HG02943 (cell line): ENCODE results near the gene MBOAT1.
"Not testable (repeated sequence)": the region's sequence is repeated elsewhere in the genome, so short reads cannot be mapped to it uniquely, and the experiment has no call there.

Experiments used
- ATAC-seq: cut with Tn5 transposase; IDR thresholded peaks from one replicate; pipeline ENCODE4 v1.9.1; 2021; ENCODE audit warnings: mild to moderate bottlenecking, low read depth, moderate library complexity; ENCODE audit not compliant: unreplicated experiment

The MBOAT1 gene

DNA sequence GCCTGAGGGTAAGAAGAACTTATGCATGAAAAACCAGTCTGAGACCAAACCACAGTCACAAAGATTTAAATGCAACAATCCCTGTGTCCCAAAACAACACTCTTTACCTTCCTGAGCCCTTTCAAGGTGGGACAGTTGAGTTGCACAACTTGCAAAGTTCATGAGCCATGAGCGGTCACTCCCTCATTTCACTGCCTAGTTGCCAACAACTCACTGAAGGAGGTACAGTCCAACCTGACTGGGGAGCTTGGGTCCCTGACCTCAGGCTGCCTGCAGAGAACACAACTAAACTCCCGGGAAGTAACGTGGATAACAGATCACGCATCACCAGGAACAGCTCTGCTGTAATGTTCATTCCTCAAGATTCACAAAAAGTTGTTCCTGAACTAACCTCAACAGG, 69.4 kb downstream of the MBOAT1 start:
- ATAC-seq, result no peak

DNA sequence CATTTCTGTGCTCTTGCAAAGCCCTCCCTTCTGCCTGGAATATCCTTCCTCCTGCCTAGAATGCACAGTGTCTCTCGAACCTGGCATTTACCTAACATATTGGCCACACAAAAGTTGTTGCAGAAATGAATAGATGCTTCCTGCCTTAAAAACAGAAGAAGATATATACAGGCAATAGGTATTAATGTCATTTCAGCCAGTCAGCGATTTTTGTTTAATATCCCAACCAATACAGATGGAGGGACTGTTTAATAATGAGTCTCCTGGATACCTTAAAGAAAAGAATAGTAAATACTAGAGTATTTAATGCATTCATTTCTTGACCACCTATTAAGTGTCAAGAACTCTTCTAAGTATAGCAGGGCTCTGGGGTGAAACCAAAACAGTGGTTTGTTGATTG, 70.3 kb downstream of the MBOAT1 start:
- no peak for ATAC-seq

DNA sequence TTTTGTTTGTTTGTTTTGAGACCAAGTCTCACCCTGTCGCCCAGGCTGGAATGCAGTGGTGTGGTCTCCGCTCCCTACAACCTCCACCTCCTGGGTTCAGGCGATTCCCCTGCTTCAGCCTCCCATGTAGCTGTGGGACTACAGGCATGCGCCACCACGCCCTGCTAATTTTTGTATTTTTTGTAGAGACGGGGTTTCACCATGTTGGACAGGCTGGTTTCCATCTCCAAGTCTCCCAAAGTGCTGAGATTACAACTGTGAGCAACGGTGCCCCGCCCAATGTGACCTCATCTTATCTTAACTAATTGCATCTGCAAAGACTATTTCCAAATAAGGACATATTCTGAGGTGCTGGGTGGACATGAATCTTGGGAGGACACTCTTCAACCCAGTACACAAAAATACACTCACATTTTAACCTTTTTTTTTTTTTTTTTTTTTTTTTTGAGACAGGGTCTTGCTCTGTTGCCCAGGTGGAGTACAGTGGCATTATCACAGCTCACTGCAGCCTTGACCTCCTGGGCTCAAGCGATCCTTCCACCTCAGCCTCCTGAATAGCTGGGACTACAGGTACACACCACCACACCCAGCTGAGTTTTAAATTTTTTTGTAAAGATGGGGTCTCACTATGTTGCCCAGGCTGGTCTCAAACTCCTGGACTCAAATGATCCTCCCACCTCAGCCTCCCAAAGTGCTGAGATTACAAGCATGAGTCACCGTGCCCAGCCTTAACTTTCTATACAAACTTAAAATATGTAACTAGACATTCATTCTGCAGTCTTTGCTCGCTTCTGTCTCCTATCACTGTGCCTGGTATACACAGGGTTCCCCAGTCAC, 72.9 kb downstream of the MBOAT1 start:
- not testable (repeated sequence) for ATAC-seq

DNA sequence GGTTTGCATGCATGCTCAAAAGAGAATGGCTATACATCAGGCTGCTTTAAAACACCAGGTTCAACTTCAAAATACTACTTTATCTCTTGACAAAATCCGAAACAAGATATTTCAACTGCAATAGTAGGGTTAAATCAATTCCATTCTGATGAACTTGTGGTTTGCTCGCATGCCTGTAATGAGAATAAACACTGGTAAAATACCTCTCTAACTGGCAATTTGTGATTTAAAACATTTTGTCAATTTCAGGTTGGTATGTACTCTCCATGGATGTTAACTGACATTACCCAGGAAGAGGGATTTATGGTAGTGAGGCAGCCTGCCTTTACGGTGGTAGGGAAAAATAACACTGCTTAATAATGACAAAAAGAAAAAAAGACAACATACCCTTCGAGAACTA, 74.4 kb downstream of the MBOAT1 start:
- ATAC-seq, result no peak

DNA sequence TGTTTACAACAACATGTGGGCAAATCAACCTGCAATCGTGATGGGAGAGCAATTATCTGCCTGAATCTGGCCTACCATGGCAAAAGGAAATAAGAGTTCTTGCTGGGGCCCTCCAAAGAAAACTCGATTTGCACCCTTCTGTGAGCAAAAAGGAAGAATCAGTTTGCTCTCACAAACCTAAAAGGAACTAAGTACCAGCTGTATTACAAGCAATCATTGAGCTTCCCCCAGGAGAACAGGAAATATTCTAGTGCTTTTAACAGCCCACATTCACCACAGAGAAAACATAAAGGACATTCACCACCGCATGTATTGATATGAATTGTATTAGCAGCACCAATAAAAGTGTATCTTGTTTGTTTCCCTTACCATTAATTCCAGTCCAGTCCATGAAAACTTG, 75.0 kb downstream of the MBOAT1 start:
- no peak for ATAC-seq

DNA sequence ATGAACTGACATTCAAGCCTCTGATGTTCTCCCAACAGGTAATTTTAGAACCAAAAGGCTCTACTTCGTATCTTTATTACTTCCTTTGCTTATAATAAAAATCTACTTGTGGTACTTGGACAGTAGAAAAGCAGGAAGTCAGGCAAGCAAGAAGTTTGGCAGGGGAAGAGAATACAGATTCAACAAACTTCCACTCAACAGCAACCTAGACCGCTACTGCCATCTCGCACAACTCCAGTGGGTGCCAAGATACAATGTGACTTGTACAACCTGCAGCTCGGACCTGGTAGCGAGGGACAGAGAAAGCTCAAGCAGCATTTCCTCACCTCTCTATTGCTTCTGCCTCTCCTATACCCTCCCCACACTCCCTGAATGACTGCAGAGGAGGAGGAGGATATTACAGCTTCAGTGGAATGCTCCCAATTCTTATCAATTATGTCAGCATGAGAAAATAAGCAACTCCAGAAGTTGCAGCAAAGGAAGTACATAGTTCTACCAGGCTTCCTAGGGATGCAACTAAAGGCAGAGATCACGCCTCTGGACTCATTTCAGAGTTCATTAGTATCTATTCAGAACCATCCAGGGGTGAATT, 76.5 kb downstream of the MBOAT1 start:
- ATAC-seq, result no peak

DNA sequence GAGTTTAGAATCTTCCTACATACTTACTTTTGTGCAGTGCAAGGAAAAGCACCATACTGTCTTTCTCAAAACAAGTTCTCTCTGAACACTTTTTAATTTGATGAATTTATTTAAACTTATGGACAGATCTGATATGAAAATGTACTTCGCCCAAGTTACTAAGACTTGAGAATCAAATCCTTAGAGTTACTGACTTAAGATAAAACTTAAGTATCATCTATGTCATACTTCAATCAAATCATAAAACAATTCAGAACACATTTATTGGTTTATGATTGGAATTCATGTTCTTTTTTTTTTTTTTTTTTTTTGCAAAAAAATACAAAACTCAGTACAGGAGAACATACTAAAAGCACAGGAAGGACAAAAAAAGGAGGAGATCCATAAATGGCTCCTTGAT, 77.7 kb downstream of the MBOAT1 start:
- ATAC-seq, result no peak

DNA sequence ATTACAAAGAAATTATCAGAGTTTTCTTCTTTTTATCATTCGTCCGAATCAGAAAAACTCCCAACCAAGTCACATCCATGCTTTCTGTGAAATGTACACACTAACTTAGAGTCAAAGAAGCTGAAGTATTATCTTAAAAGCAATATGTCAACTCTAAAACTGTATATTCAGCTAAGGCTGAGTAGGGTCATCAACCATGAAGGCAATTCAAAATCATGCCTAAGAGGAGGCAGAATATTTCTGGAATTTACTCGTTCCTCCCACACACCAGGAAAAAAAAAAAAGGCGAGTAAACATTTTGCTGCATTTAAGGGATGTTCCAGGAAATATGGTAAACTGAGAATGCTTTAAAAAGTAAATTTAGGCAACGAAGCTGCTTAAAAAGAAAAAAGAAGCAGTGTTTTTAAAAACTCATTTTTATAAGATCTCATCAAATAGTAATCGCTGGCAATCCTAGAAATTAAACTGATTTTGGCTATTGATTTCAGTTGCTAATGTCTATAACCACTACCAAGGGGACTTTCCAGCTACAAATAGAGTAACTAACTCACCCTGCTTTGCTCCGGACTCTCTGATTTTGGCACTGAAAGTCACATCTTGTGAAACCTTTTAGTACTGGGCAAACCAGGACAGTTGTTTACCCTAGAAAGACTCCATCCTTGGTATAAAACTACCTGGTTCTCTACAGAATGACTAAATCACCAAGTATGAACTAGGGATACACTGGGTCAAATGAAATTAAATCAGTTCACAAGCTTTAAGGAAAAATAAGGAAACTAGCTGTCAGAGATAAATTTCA, 82.8 kb downstream of the MBOAT1 start:
- ATAC-seq, result no peak

DNA sequence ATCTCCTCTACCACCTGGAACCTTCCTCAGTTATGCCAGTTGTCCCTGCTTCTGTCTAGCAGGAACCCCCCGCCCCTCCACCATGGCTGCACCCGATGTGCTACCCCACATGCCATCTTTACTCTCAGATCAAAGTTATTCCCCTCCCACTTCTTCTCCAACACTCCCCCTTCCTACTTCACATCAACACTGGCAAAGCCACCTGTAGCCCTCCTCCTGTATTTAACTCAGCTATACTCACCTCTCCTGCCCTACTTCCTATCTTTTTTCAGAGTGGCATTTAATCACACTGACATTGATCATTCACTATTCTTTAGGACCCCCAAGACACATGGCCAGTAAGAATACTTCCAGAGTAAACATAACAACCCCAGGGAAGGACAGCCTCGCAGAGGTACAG, 84.3 kb downstream of the MBOAT1 start:
- no peak for ATAC-seq

DNA sequence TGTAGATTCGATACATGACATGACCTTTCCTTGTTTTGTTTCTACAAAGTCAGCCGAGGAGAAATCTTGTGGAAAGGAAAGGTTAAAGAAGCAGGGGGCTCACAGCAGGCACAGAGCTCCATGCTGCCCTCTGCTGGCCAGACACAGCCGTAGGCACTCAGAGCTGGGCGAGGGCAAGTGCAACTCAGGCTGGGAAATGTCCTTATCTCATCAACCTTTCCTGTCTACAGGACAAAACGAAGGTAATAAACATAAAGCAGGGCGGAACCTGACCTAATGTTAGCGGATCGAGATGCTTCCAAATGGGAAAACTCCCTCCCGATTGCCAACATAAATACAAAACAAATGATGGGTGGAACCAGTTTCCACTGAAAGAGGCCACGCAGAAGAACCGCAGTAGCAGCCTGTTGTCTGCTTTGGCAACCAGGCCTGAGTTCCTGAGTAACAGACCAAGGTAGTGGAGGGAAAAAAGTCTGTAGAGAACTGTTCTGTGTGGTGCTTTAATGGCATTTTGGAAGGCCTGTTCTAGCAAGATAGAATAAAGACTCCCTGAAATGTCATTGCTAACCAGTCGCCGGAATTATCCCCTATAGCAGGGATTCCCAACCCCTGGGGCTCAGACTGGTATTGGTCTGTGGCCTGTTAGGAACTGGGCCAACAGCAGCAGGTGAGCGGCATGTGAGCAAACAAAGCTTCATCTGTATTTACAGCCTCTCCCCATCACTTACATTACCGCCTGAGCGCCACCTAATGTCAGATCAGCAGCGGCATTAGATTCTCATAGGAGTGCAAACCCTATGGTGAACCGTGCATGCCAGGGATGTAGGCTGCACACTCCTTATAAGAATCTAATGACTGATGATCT, 85.2 kb downstream of the MBOAT1 start:
- ATAC-seq, result no peak

DNA sequence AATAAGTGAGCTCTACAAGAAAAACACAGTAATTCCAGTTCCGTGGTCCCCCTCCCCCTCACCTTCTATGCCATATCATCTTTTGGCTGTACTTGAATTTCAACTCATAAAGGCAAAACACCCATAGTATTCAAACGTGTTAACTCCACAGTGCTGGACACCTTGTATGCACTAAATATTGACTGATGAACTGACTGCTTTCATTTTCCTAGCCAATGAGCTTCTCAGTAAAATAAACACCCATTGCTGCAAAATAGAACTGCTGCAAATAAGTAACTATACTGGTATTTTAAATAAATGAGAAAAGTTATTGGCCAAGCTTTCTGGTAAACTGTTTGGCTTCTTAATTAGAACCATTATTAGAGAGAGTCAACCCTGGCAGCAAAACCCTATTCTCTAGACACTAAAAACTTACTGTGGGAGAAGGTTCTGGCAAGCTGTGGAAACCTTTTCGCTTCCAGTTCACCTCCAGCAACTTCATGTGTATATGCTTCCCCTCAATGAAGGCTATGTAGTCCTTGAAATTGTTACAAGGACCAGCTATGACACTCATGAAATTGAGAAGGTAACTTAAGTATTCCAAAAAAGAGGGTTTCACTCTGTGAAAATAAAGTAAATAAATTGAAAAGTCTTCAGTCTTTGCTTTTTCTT, 86.0 kb downstream of the MBOAT1 start:
- no peak for ATAC-seq

DNA sequence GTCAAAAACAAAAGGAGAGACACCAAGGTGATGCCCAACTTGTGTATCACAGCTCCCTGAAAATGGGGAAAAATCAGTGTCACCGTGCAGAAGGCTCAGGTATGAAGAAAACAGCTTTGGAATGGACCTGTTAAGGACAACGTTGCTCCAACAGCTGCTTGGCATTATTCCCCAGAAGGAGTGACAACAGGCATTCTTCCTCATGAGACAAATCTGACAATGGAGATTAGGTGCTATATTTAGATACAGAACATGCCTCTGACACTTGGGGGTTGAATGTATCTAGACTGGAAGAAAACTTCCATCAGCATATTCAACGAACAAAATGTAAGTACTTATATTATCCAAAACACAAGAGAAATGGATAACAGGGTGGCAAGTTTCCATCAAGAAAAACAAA, 87.7 kb downstream of the MBOAT1 start:
- ATAC-seq, result no peak

DNA sequence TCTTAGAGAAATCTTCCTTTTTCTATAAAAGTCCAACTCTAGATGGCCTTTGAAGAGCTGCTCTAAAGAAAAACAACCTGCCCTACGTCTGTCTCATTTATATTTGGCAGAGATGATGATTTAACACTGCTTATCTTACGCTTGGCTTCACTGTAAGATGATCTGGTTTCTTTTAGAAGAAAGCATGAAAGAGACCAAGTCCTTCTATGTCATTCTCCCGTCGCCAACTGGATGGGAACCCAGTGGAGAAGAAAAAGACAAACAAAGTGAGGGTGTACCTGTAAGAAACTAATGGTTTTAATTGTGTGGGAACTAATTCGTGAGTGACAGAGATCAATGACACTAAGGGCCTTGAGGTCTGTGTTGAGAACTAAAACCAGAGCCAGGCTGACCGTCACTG, 92.8 kb downstream of the MBOAT1 start:
- no peak for ATAC-seq

DNA sequence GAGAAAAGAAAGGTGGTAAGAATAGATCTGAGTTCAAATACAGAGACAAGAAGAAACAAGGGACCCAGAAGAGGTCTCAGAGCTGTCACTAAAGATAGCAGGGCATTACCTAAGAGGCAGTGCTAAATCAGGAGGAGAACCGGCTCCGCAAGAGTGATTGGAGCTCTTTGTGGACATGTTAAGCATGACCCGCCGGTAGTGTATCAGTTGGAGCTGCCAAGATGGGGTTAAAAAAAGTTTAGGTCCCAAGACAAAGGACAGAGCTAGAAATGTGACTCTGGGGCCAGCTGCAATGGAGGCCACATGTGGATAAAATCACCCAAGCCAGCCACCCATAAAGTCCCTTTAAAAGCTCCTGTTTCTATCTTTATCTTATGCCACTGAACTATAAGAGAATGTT, 93.4 kb downstream of the MBOAT1 start:
- ATAC-seq, result no peak

DNA sequence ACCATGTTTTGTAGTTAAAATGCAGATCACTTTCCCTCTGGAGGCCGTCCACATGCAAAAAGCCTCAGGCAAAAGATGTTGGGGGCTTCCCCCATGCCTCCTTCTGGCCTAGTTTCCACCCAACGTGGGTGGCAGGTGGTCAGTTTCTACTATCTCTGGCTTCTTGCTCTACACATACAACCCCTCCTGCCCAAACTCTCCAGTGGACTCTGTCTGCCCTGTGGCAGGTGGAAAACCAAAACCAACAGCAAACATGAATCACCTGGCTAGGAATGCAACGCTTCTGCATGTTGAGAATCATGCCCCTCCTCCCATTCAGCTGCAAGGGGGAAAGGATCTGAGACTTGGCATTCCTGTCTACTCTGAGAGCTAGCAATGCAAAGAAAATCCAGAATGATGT, 94.8 kb downstream of the MBOAT1 start:
- no peak for ATAC-seq

DNA sequence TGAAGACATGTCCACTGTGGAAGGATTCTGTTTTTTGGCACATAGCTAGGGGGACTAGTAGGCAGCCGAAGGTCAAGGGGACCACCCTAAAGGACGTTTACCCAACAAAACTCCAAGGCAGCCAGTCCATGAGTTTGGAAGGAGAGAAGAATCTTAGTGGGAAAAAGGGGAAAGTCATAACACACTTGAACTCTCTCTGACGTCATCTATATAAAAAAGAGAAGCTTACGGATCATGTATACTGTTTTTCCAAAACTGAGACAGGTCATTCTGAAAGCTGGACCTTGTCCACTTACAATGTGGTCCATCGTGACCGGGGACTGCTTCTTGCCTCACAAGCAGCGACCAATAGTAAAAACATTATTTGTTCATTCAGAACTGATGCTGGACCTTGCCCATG, 95.5 kb downstream of the MBOAT1 start:
- no peak for ATAC-seq

DNA sequence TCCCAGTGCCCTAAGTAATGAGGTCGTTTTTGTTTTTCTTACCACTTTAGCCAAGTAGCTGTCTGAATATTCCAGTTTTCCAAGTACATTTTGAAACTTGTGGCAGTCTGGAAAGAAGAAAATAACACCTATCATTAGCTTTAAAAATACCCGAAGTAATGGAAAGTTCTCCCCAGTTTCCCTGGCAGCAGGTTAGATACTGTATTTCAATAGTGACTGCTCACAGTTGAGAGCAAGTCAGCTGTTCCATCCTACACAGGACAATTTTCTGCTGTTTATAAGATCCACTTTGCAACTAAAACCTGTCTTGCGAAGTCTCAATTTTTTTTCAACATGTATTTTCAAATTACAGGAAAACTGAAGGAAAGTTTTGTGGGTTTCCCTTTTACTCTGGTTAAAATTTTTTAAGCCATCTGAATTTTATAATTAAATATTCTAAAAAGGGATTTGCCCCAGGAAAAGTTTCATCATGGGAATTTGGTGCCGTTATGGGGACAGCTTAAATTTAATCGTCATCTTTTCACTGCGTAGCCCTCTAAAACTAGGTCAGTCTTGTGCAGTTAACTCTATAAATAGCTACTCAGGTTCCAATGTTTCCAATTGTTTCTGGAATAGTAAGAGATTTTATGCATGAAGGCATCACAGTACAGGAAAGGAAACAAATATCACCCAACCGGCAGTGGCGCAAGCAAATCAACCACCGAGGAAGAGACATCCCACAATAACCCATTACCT, 96.9 kb downstream of the MBOAT1 start:
- ATAC-seq, result no peak

DNA sequence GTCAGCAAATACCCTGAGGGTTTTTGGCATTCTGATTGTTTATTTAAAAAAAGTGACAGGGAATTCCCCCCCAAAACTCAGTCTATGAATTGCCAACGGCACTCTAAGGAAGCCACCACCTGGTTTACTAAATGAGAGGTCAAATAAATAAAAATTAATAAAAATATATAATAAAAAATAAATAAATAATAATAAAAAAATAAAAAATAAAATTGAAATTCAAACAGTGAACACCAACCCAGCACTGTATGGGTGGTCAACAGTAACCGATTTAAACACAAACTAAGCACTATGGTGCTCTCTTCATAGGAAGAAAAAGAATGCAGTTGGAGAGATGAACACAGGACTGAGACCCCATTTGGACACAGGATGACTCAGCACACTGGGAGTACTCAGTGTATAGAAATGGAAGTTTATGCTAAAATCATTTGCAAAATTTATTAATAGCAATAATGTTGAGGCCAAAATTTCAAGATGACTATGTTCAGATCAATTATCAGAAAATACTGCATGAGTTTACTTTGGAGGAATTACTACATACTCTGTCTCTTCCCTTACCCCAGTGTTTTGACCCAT, 98.5 kb downstream of the MBOAT1 start:
- ATAC-seq, result no peak

DNA sequence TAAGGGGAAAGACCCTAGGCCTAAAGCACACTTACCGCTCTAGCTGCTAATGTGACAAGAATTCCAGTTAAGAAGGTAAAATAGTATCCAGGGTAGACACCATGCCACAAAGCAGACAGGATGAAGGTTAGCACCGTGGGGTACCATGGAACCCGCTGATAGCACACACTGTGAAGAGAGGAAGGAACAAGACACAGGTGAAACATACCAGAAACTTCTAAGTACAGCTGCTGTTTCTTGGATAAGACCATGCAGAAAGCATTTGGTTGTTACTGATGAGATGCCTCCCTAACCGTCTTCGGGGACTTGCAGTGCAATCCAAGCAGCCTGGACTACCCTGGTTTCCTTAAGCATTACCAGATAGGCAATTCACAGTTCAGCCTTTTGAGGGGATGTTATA, 99.4 kb downstream of the MBOAT1 start:
- ATAC-seq, result no peak
